T-helper 9 cell (primary cell): ENCODE measurements around the gene SMG1.
"Not testable (repeated sequence)": the region's sequence is repeated elsewhere in the genome, so short reads cannot be mapped to it uniquely, and the experiment has no call there.

ENCODE experiments used
- DNase-seq: peaks from one replicate; pipeline ENCODE4 v3.0.0-alpha.2; 2020

SMG1 gene

GRCh38 chr16:18932243-18932987, 6.2 kb upstream of the SMG1 start:
- DNase-seq: no peak

GRCh38 chr16:18931756-18932155, 5.5 kb upstream of the SMG1 start:
- no peak for DNase-seq

GRCh38 chr16:18930095-18930494, 3.9 kb upstream of the SMG1 start:
- not testable (repeated sequence) for DNase-seq

- DNase-seq: not testable (repeated sequence)
Measured at GRCh38 chr16:18928073-18928472, 1.9 kb upstream of the SMG1 start.

- DNase-seq: peak; percentile 44
Measured at GRCh38 chr16:18925215-18925985, 808 bp downstream of the SMG1 start.

GRCh38 chr16:18923935-18924334, 2.3 kb downstream of the SMG1 start:
- DNase-seq: not testable (repeated sequence)

- DNase-seq: not testable (repeated sequence)
Measured at GRCh38 chr16:18923124-18923523, 3.1 kb downstream of the SMG1 start.

GRCh38 chr16:18909585-18909984, 16.6 kb downstream of the SMG1 start:
- not testable (repeated sequence) for DNase-seq

- not testable (repeated sequence) for DNase-seq
Measured at GRCh38 chr16:18908716-18909115, 17.5 kb downstream of the SMG1 start.

- not testable (repeated sequence) for DNase-seq
Measured at GRCh38 chr16:18902778-18903177, 23.4 kb downstream of the SMG1 start.

GRCh38 chr16:18902044-18902443, 24.2 kb downstream of the SMG1 start:
- not testable (repeated sequence) for DNase-seq

GRCh38 chr16:18901194-18901593, 25.0 kb downstream of the SMG1 start:
- DNase-seq: not testable (repeated sequence)

- DNase-seq: not testable (repeated sequence)
Measured at GRCh38 chr16:18884456-18884855, 41.8 kb downstream of the SMG1 start.

- not testable (repeated sequence) for DNase-seq
Measured at GRCh38 chr16:18877734-18878133, 48.5 kb downstream of the SMG1 start.

- not testable (repeated sequence) for DNase-seq
Measured at GRCh38 chr16:18877259-18877658, 48.9 kb downstream of the SMG1 start.

- DNase-seq: not testable (repeated sequence)
Measured at GRCh38 chr16:18876301-18876700, 49.9 kb downstream of the SMG1 start.

GRCh38 chr16:18869043-18869771, 57.0 kb downstream of the SMG1 start:
- DNase-seq: not testable (repeated sequence)

- DNase-seq: not testable (repeated sequence)
Measured at GRCh38 chr16:18866277-18866823, 59.9 kb downstream of the SMG1 start.

GRCh38 chr16:18862891-18863290, 63.3 kb downstream of the SMG1 start:
- not testable (repeated sequence) for DNase-seq

GRCh38 chr16:18855196-18855595, 71.0 kb downstream of the SMG1 start:
- no peak for DNase-seq

- DNase-seq: no peak
Measured at GRCh38 chr16:18853694-18854093, 72.5 kb downstream of the SMG1 start.

- no peak for DNase-seq
Measured at GRCh38 chr16:18852647-18853046, 73.6 kb downstream of the SMG1 start.

- DNase-seq: no peak
Measured at GRCh38 chr16:18846416-18846815, 79.8 kb downstream of the SMG1 start.
